Breast epithelium (tissue), 4 donors: ENCODE data around the gene DSC3. TPM values are rescaled to one million over a fixed set of nuclear protein-coding genes. Genes with fewer than 3 reads are reported as not detected.

Experiments used
- DNase-seq, 2 donors: peaks; one replicate each; pipeline ENCODE4 v3.0.0-alpha.2; 2019; ENCODE audit warnings: low spot score in 2 of 2
- H3K27ac ChIP-seq, 2 donors: fragments of 200-600 bp; sonication (generic) in 1 of 2; one replicate each; pipeline ENCODE4 v1.5.1; 2016 to 2019; ENCODE audit warnings: mild to moderate bottlenecking in 1 of 2
- H3K27me3 ChIP-seq, 2 donors: fragments of 200-600 bp; sonication (generic) in 1 of 2; one replicate each; pipeline versions ENCODE4 v1.5.1 to v1.6.0; 2017 to 2019; ENCODE audit warnings: control low read depth in 1 of 2, mild to moderate bottlenecking in 1 of 2
- H3K36me3 ChIP-seq: fragments of 200-600 bp; one replicate; pipeline ENCODE4 v1.5.1; 2019
- H3K4me1 ChIP-seq, 2 donors: fragments of 200-600 bp; sonication (generic); one replicate each; pipeline ENCODE4 v1.5.1; 2016 to 2019; ENCODE audit warnings: control low read depth in 1 of 2
- H3K4me3 ChIP-seq, 3 donors: fragments of 200-600 bp; sonication (generic); 1 replicate in 2 of 3; 2 replicates in 1 of 3; pipeline ENCODE4 v1.5.1; 2016 to 2019; ENCODE audit warnings: mild to moderate bottlenecking in 3 of 3, moderate library complexity in 2 of 3
- H3K9me3 ChIP-seq, 2 donors: fragments of 200-600 bp; sonication (generic) in 1 of 2; one replicate each; pipeline ENCODE4 v1.5.1; 2016 to 2019; ENCODE audit warnings: control low read depth in 1 of 2
- CTCF ChIP-seq, 3 donors: fragments of 450-650 bp; IDR thresholded peaks; one replicate each; pipeline ENCODE4 v1.5.1; 2016 to 2017; ENCODE audit warnings: antibody characterized with exemption in 3 of 3, mild to moderate bottlenecking in 3 of 3, moderate library complexity in 3 of 3
- POLR2A ChIP-seq: fragments of 450-650 bp; IDR thresholded peaks from one replicate; pipeline ENCODE4 v1.6.1; 2016; ENCODE audit warnings: antibody characterized with exemption, mild to moderate bottlenecking, moderate library complexity
- POLR2AphosphoS5 ChIP-seq, 3 donors: sonication (generic); formaldehyde crosslinking; IDR thresholded peaks; one replicate each; pipeline ENCODE4 v1.6.1; 2017; ENCODE audit warnings: antibody characterized with exemption in 3 of 3
- intact Hi-C: fragments of 100-400 bp; cut with DNase I; formaldehyde crosslinking; loops from one replicate; pipeline ENCODE4 v1.15.1; 2023; ENCODE audit warnings: low total_unique reads
- total RNA-seq, 3 donors: library from RNA; depleted of rRNA; stranded (reverse); fragments of >200 nt; gene quantifications; one replicate each; pipeline ENCODE4 v1.1.0, GENCODE V29; 2016

DSC3 gene
- total RNA-seq, 3 donors from 2014 or later = 17.0 to 54.3 TPM; not detected in 1

DNA sequence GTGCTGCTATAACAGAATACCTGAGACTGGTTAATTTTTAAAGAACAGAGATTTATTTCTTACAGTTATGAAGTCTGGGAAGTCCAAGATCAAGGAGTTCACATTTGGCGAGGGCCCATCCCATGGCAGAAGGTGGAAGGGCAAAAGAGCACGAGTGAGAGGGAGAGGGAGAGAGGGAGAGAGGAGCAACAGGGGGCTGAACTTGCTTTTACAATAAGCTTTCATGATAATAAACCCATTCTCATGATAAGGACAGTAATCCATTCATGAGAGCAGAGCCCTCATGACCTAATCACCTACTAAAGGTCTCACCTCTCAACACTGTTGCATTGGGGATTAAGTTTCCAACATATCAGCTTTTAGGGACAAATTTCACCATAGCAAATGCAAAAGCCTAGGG lies 45.3 kb downstream of the DSC3 start:
- H3K9me3 ChIP-seq = no peaks in the 10 kb centered on the region
- intact Hi-C loops = no loop called here
- no peak overlapping the region for H3K4me3 ChIP-seq
- H3K36me3 ChIP-seq = no peaks in the 10 kb centered on the region
- no peaks in the 10 kb centered on the region for H3K4me1 ChIP-seq
- no peak overlapping the region for H3K27ac ChIP-seq
- DNase-seq = no peak
- TF ChIP-seq POLR2A (no peak), CTCF (IDR thresholded peaks at IDR 0.05) (no peak), POLR2AphosphoS5 (IDR thresholded peaks at IDR 0.05) (no peak)
- no peaks in the 10 kb centered on the region for H3K27me3 ChIP-seq

DNA sequence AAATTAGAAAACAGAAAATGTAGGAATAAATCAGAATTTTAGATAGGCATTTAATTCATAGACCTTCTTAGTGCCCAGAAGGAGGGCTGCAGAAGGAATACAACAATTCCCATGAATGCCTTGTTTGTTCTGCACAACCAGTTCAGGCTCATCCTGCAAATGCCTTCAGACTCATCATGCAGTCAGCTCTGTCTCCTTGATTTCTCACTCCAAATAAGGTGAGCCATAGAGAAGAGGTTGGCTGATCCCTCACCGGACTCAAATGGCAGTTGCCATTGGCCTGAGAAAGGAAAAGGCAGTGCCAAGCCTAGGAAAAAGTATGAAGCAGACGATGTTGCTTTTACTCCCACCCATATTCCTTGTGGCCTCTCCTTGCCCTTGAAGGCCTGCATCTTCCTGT lies 50.3 kb downstream of the DSC3 start:
- no peak for TF ChIP-seq POLR2A
- no peak for TF ChIP-seq CTCF (IDR thresholded peaks at IDR 0.05)
- no peak for TF ChIP-seq POLR2AphosphoS5 (IDR thresholded peaks at IDR 0.05)
- H3K36me3 ChIP-seq = no peaks in the 10 kb centered on the region
- H3K4me3 ChIP-seq = no peak overlapping the region
- intact Hi-C loops = no loop called here
- no peaks in the 10 kb centered on the region for H3K27me3 ChIP-seq
- H3K4me1 ChIP-seq = no peaks in the 10 kb centered on the region
- no peaks in the 10 kb centered on the region for H3K9me3 ChIP-seq
- no peak overlapping the region for H3K27ac ChIP-seq
- no peak for DNase-seq

- Histone ChIP-seq H3K4me3 (no peak overlapping the region), H3K36me3 (no peaks in the 10 kb centered on the region), H3K9me3 (no peaks in the 10 kb centered on the region), H3K4me1 (no peaks in the 10 kb centered on the region), H3K27ac (no peak overlapping the region), H3K27me3 (no peaks in the 10 kb centered on the region)
- intact Hi-C loops = no loop called here
- no peak for TF ChIP-seq POLR2A
- no peak for TF ChIP-seq POLR2AphosphoS5 (IDR thresholded peaks at IDR 0.05)
- no peak for TF ChIP-seq CTCF (IDR thresholded peaks at IDR 0.05)
- no peak for DNase-seq
Observed at GRCh38 chr18:30991397-30991796, 51.1 kb downstream of the DSC3 start.

- Histone ChIP-seq H3K9me3 (no peaks in the 10 kb centered on the region), H3K36me3 (no peaks in the 10 kb centered on the region), H3K4me1 (no peaks in the 10 kb centered on the region), H3K4me3 (no peak overlapping the region), H3K27ac (no peak overlapping the region), H3K27me3 (no peaks in the 10 kb centered on the region)
- DNase-seq = no peak
- TF ChIP-seq POLR2AphosphoS5 (IDR thresholded peaks at IDR 0.05) = no peak
- no peak for TF ChIP-seq POLR2A
- TF ChIP-seq CTCF (IDR thresholded peaks at IDR 0.05) = no peak
- intact Hi-C loops = no loop called here
Observed at GRCh38 chr18:30989141-30989540, 53.4 kb downstream of the DSC3 start.

DNA sequence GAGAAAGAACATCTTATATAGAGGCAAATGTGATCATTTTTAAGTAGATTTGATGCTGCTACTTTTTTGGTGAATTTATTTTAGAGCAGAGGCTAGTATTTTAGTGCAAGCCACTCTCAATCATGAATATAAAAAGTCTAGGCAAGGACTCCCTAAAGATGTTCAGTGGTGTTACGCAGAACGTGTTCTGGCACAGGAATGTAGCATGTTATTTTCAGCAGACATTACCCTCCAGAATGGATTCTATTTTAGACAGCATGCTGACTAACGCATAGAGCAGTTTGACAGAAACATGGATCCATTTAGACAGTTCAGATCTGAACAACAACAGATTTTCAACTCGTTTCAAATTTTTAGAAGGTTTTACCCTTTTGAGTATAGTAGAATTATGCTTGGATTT lies 54.1 kb downstream of the DSC3 start:
- no peak for DNase-seq
- H3K9me3 ChIP-seq = no peaks in the 10 kb centered on the region
- H3K4me3 ChIP-seq = no peak overlapping the region
- intact Hi-C loops = no loop called here
- H3K27me3 ChIP-seq = no peaks in the 10 kb centered on the region
- TF ChIP-seq POLR2AphosphoS5 (IDR thresholded peaks at IDR 0.05) = no peak
- peak overlapping the region; percentile 7 to 37 for H3K27ac ChIP-seq
- H3K4me1 ChIP-seq = no peaks in the 10 kb centered on the region
- H3K36me3 ChIP-seq = no peaks in the 10 kb centered on the region
